ENCODE measurements around the gene RIPOR3.

Gene RIPOR3

GRCh38 chr20:50618537-50618936 lies 72.8 kb downstream of the RIPOR3 start:
- Histone ChIP-seq H3K27me3 (ENCODE audit: insufficient read depth, low read length) (peaks cover 6% of the 10 kb centered on the region; the same call in 1 of the 2 replicates), H3K9me2 (ENCODE audit: low read depth, low read length) (no peaks in the 10 kb centered on the region), H3K4me2 (ENCODE audit: low read length) (no peak overlapping the region), H3K36me3 (ENCODE audit: insufficient read depth, low read length) (no peaks in the 10 kb centered on the region; the same call in 1 of the 2 replicates), H3K4me1 (ENCODE audit: insufficient read depth, low read length, severe bottlenecking) (no peaks in the 10 kb centered on the region), H3K9me3 (ENCODE audit: low read length) (peaks cover 4% of the 10 kb centered on the region; the same call in 1 of the 2 replicates), H3K9ac (ENCODE audit: low read length) (no peak overlapping the region), H3K79me2 (ENCODE audit: insufficient read depth, low read length) (no peaks in the 10 kb centered on the region), H3K27ac (ENCODE audit: low read depth, low read length, poor library complexity, severe bottlenecking) (no peak overlapping the region), H2AFZ (ENCODE audit: low read length) (no peak overlapping the region), H3K4me3 (ENCODE audit: low read depth, low read length, poor library complexity, severe bottlenecking) (no peak overlapping the region), H3F3A (ENCODE audit: insufficient read depth, low read length) (no peaks in the 10 kb centered on the region), H4K20me1 (ENCODE audit: insufficient read depth, low read length) (no peaks in the 10 kb centered on the region)
- TF ChIP-seq CTCF (IDR thresholded peaks at IDR 0.05; ENCODE audit: low read length), result no peak
- no peak for TF ChIP-seq EZH2 (IDR thresholded peaks at IDR 0.05; ENCODE audit: borderline replicate concordance, low read length)

GRCh38 chr20:50617022-50617421 lies 74.3 kb downstream of the RIPOR3 start:
- Histone ChIP-seq H4K20me1 (ENCODE audit: insufficient read depth, low read length) (no peaks in the 10 kb centered on the region), H3K27me3 (ENCODE audit: insufficient read depth, low read length) (peaks cover 6% of the 10 kb centered on the region; the same call in 1 of the 2 replicates), H3K27ac (ENCODE audit: low read depth, low read length, poor library complexity, severe bottlenecking) (no peak overlapping the region), H3K9me2 (ENCODE audit: low read depth, low read length) (no peaks in the 10 kb centered on the region), H3K4me1 (ENCODE audit: insufficient read depth, low read length, severe bottlenecking) (no peaks in the 10 kb centered on the region), H3F3A (ENCODE audit: insufficient read depth, low read length) (no peaks in the 10 kb centered on the region), H3K9me3 (ENCODE audit: low read length) (peaks cover 4% of the 10 kb centered on the region; the same call in 1 of the 2 replicates), H3K4me2 (ENCODE audit: low read length) (no peak overlapping the region), H3K9ac (ENCODE audit: low read length) (no peak overlapping the region), H3K36me3 (ENCODE audit: insufficient read depth, low read length) (no peaks in the 10 kb centered on the region; the same call in 1 of the 2 replicates), H2AFZ (ENCODE audit: low read length) (no peak overlapping the region), H3K4me3 (ENCODE audit: low read depth, low read length, poor library complexity, severe bottlenecking) (no peak overlapping the region), H3K79me2 (ENCODE audit: insufficient read depth, low read length) (no peaks in the 10 kb centered on the region)
- TF ChIP-seq CTCF (IDR thresholded peaks at IDR 0.05; ENCODE audit: low read length) (no peak), EZH2 (IDR thresholded peaks at IDR 0.05; ENCODE audit: borderline replicate concordance, low read length) (no peak)

- Histone ChIP-seq H3K9ac (ENCODE audit: low read length) (no peak overlapping the region), H2AFZ (ENCODE audit: low read length) (no peak overlapping the region), H3K9me2 (ENCODE audit: low read depth, low read length) (no peaks in the 10 kb centered on the region), H3K4me3 (ENCODE audit: low read depth, low read length, poor library complexity, severe bottlenecking) (no peak overlapping the region), H3K36me3 (ENCODE audit: insufficient read depth, low read length) (no peaks in the 10 kb centered on the region), H3K4me2 (ENCODE audit: low read length) (no peak overlapping the region), H3K4me1 (ENCODE audit: insufficient read depth, low read length, severe bottlenecking) (no peaks in the 10 kb centered on the region), H3F3A (ENCODE audit: insufficient read depth, low read length) (no peaks in the 10 kb centered on the region), H3K27ac (ENCODE audit: low read depth, low read length, poor library complexity, severe bottlenecking) (no peak overlapping the region), H4K20me1 (ENCODE audit: insufficient read depth, low read length) (no peaks in the 10 kb centered on the region), H3K9me3 (ENCODE audit: low read length) (no peaks in the 10 kb centered on the region), H3K79me2 (ENCODE audit: insufficient read depth, low read length) (no peaks in the 10 kb centered on the region), H3K27me3 (ENCODE audit: insufficient read depth, low read length) (no peaks in the 10 kb centered on the region)
- no peak for TF ChIP-seq EZH2 (IDR thresholded peaks at IDR 0.05; ENCODE audit: borderline replicate concordance, low read length)
- no peak for TF ChIP-seq CTCF (IDR thresholded peaks at IDR 0.05; ENCODE audit: low read length)
Measured at GRCh38 chr20:50615407-50615806, 75.9 kb downstream of the RIPOR3 start.
